Astrocyte of the spinal cord (primary cell): ENCODE measurements around the gene UBTD2.

Source experiments
- DNase-seq: peaks from one replicate; pipeline ENCODE4 v3.0.0; 2011; ENCODE audit warnings: low read depth, low spot score
- H3K4me3 ChIP-seq: 2 replicates; pipeline ENCODE4 v1.5.1; 2011; ENCODE audit warnings: low read depth, mild to moderate bottlenecking, low read length, moderate library complexity
- CTCF ChIP-seq: IDR thresholded peaks from 2 replicates; pipeline ENCODE4 v1.5.1; 2012; ENCODE audit warnings: low read depth, mild to moderate bottlenecking, low read length, inconsistent platforms
- in situ Hi-C: cut with HindIII; loops from 2 replicates; pipeline ENCODE4 v1.10.0; 2017; ENCODE audit warnings: low sequenced_read_pairs

Gene UBTD2

GRCh38 chr5:172162987-172163343 lies 120.6 kb downstream of the UBTD2 start:
- no peak for DNase-seq
- in situ Hi-C loops, result no loop called here
- no peak overlapping the region for H3K4me3 ChIP-seq
- TF ChIP-seq CTCF, result no peak

- in situ Hi-C loops, result no loop called here
- peak; percentile 11 for TF ChIP-seq CTCF
- DNase-seq, result no peak
Observed at GRCh38 chr5:172162323-172162986, 121.1 kb downstream of the UBTD2 start.

GRCh38 chr5:172160506-172160905 lies 123.1 kb downstream of the UBTD2 start:
- in situ Hi-C loops, result no loop called here
- no peak for TF ChIP-seq CTCF

More at GRCh38 chr5:172162323-172162986, 121.1 kb downstream of the UBTD2 start:
- no peak overlapping the region for H3K4me3 ChIP-seq

More at GRCh38 chr5:172160506-172160905, 123.1 kb downstream of the UBTD2 start:
- DNase-seq, result no peak
- H3K4me3 ChIP-seq, result no peak overlapping the region
